HepG2 (cell line): Measurements from ENCODE around the gene PROM2. TPM values are rescaled to one million over a fixed set of nuclear protein-coding genes. Genes with fewer than 3 reads are reported as not detected.

Experiments used
- CENPT ChIP-seq: sonication (generic); formaldehyde crosslinking; IDR thresholded peaks from 2 replicates; pipeline ENCODE4 v1.8.0; 2022; ENCODE audit warnings: low read depth, mild to moderate bottlenecking, moderate library complexity, missing genetic modification reagents
- DPF2 ChIP-seq: sonication (generic); formaldehyde crosslinking; IDR thresholded peaks from 2 replicates; pipeline ENCODE4 v1.4.0; 2020; ENCODE audit warnings: mild to moderate bottlenecking, low read depth, missing genetic modification reagents, borderline replicate concordance
- EEA1 ChIP-seq: sonication (generic); formaldehyde crosslinking; IDR thresholded peaks from 2 replicates; pipeline ENCODE4 v1.5.1; 2020; ENCODE audit warnings: mild to moderate bottlenecking, missing genetic modification reagents, borderline replicate concordance
- HOXA3 ChIP-seq: sonication (generic); formaldehyde crosslinking; IDR thresholded peaks from 2 replicates; pipeline ENCODE4 v1.5.0; 2020; ENCODE audit warnings: missing genetic modification reagents
- KDM1A ChIP-seq: IDR thresholded peaks from 2 replicates; pipeline ENCODE4 v1.6.1; 2016; ENCODE audit warnings: missing compliant biosample characterization
- NFE2L1 ChIP-seq: sonication (generic); formaldehyde crosslinking; IDR thresholded peaks from 2 replicates; pipeline ENCODE4 v1.4.0; 2020; ENCODE audit warnings: missing genetic modification reagents, mild to moderate bottlenecking, borderline replicate concordance
- RFX1 ChIP-seq: fragments of 450-650 bp; IDR thresholded peaks from 2 replicates; pipeline ENCODE4 v1.6.1; 2017
- RXRA ChIP-seq: sonication (generic); formaldehyde crosslinking; IDR thresholded peaks from 2 replicates; pipeline ENCODE4 v1.5.1; 2020; ENCODE audit warnings: missing genetic modification reagents
- SAFB2 ChIP-seq: sonication (generic); formaldehyde crosslinking; IDR thresholded peaks from 2 replicates; pipeline ENCODE4 v1.5.1; 2020; ENCODE audit warnings: missing genetic modification reagents, low read depth, mild to moderate bottlenecking, borderline replicate concordance
- SKI ChIP-seq: fragments of 450-650 bp; IDR thresholded peaks from one replicate; pipeline ENCODE4 v1.6.1; 2018; ENCODE audit warnings: mild to moderate bottlenecking; ENCODE audit not compliant: partially characterized antibody
- SMAD3 ChIP-seq: sonication (generic); formaldehyde crosslinking; IDR thresholded peaks from 2 replicates; pipeline ENCODE4 v1.4.0; 2020; ENCODE audit warnings: missing genetic modification reagents
- SNRNP70 ChIP-seq: fragments of 200-400 bp; formaldehyde crosslinking; IDR thresholded peaks from 2 replicates; pipeline ENCODE4 v1.6.1; 2017; ENCODE audit warnings: mild to moderate bottlenecking, low read depth, low read length, moderate library complexity
- SRF ChIP-seq: IDR thresholded peaks from 2 replicates; pipeline ENCODE4 v1.6.1; 2011; ENCODE audit warnings: mild to moderate bottlenecking, low read depth, low read length, moderate library complexity
- ZFAT ChIP-seq: sonication (generic); formaldehyde crosslinking; conservative IDR thresholded peaks from 2 replicates; pipeline ENCODE4 v1.8.1; 2023; ENCODE audit warnings: missing genetic modification reagents, inconsistent platforms
- ZKSCAN5 ChIP-seq: sonication (generic); formaldehyde crosslinking; IDR thresholded peaks from 2 replicates; pipeline ENCODE4 v1.5.1; 2020; ENCODE audit warnings: mild to moderate bottlenecking, missing genetic modification reagents
- ZNF235 ChIP-seq: sonication (generic); formaldehyde crosslinking; IDR thresholded peaks from 2 replicates; pipeline ENCODE4 v1.8.1; 2023; ENCODE audit warnings: mild to moderate bottlenecking, missing genetic modification reagents, borderline replicate concordance
- ZNF567 ChIP-seq: sonication (generic); formaldehyde crosslinking; IDR thresholded peaks from 2 replicates; pipeline ENCODE4 v1.8.1; 2023; ENCODE audit warnings: mild to moderate bottlenecking, missing genetic modification reagents, borderline replicate concordance
- ZSCAN9 ChIP-seq: IDR thresholded peaks from 2 replicates; pipeline ENCODE4 v1.6.1; 2016; ENCODE audit warnings: borderline replicate concordance
- polyA plus RNA-seq, 8 experiments: library from polyadenylated mRNA; depleted of rRNA in 3 of 8; stranded (reverse) in 7 of 8; unstranded in 1 of 8; fragments of >200 nt; fragmentation: Illumina TruSeq in 4 of 8; extraction: Trizol in 4 of 8; gene quantifications; 2 replicates each; pipeline versions ENCODE4 v1.2.1 to v1.2.3, GENCODE V29; 2011 to 2016; ENCODE audit warnings: low read depth in 4 of 8, missing spikeins in 1 of 8, mixed read lengths in 1 of 8; ENCODE audit not compliant: insufficient read depth in 1 of 8
- total RNA-seq, 5 experiments: library from RNA; depleted of rRNA; stranded (reverse); fragments of >200 nt; fragmentation: Illumina TruSeq; extraction: Trizol; gene quantifications; 2 replicates each; pipeline ENCODE4 v1.2.3, GENCODE V29; 2016; ENCODE audit warnings: low read depth in 1 of 5
- TF ChIP-seq, protein P1 (sequence below): sonication (generic); formaldehyde crosslinking; IDR thresholded peaks from 2 replicates; pipeline ENCODE4 v1.9.0; 2021; ENCODE audit warnings: missing genetic modification reagents, mild to moderate bottlenecking, borderline replicate concordance
- TF ChIP-seq, protein P2 (sequence below), 2 experiments: IDR thresholded peaks; 2 replicates each; pipeline ENCODE4 v1.6.1; 2011 to 2012; ENCODE audit warnings: low read length in 2 of 2, borderline replicate concordance in 1 of 2, low read depth in 1 of 2, mild to moderate bottlenecking in 1 of 2, moderate library complexity in 1 of 2
- TF ChIP-seq, protein P3 (sequence below): IDR thresholded peaks from 2 replicates; pipeline ENCODE4 v1.6.1; 2018; ENCODE audit warnings: missing genetic modification reagents
- TF ChIP-seq, protein P4 (sequence below): sonication (generic); formaldehyde crosslinking; IDR thresholded peaks from 2 replicates; pipeline ENCODE4 v1.8.1; 2023; ENCODE audit warnings: mild to moderate bottlenecking, missing genetic modification reagents
- TF ChIP-seq, protein P5 (sequence below): sonication (generic); formaldehyde crosslinking; IDR thresholded peaks from 2 replicates; pipeline ENCODE4 v1.4.0; 2020; ENCODE audit warnings: missing genetic modification reagents; ENCODE audit errors: not compliant biosample characterization

The PROM2 gene
- total and polyA plus RNA-seq, 2 of the 13 experiments (the other 11 are each of a cell fraction or from before 2014, with no cell fraction given) = not detected

DNA sequence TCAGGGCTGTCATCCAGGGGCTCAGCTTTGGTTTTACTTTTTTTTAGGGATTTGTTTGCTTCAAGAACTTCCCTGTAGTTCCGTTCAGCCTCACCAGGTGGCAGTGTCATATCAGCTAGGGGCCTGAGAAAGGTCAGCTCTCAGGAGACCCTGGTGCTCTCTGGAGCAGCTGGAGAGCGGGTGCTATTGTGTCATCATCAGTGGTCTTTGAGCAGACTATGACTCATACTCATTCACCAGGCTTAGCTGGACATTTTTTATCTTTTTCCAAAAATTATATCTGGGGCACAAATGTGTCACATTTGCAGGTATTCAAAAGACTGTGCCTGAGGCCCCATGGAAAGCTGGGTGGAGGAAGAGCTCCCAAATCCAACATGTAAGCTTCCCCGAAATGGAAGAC is 42.5 kb upstream of the PROM2 start (continued):
- TF ChIP-seq, protein P1, sequence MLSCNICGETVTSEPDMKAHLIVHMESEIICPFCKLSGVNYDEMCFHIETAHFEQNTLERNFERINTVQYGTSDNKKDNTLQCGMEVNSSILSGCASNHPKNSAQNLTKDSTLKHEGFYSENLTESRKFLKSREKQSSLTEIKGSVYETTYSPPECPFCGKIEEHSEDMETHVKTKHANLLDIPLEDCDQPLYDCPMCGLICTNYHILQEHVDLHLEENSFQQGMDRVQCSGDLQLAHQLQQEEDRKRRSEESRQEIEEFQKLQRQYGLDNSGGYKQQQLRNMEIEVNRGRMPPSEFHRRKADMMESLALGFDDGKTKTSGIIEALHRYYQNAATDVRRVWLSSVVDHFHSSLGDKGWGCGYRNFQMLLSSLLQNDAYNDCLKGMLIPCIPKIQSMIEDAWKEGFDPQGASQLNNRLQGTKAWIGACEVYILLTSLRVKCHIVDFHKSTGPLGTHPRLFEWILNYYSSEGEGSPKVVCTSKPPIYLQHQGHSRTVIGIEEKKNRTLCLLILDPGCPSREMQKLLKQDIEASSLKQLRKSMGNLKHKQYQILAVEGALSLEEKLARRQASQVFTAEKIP (CRISPR knock-in tag) = no peak
- no peak for TF ChIP-seq RFX1
- no peak for TF ChIP-seq SNRNP70
- TF ChIP-seq DPF2 (CRISPR knock-in tag) = no peak
- TF ChIP-seq, protein P2, sequence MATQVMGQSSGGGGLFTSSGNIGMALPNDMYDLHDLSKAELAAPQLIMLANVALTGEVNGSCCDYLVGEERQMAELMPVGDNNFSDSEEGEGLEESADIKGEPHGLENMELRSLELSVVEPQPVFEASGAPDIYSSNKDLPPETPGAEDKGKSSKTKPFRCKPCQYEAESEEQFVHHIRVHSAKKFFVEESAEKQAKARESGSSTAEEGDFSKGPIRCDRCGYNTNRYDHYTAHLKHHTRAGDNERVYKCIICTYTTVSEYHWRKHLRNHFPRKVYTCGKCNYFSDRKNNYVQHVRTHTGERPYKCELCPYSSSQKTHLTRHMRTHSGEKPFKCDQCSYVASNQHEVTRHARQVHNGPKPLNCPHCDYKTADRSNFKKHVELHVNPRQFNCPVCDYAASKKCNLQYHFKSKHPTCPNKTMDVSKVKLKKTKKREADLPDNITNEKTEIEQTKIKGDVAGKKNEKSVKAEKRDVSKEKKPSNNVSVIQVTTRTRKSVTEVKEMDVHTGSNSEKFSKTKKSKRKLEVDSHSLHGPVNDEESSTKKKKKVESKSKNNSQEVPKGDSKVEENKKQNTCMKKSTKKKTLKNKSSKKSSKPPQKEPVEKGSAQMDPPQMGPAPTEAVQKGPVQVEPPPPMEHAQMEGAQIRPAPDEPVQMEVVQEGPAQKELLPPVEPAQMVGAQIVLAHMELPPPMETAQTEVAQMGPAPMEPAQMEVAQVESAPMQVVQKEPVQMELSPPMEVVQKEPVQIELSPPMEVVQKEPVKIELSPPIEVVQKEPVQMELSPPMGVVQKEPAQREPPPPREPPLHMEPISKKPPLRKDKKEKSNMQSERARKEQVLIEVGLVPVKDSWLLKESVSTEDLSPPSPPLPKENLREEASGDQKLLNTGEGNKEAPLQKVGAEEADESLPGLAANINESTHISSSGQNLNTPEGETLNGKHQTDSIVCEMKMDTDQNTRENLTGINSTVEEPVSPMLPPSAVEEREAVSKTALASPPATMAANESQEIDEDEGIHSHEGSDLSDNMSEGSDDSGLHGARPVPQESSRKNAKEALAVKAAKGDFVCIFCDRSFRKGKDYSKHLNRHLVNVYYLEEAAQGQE (IDR thresholded peaks at IDR 0.05; ENCODE audit: borderline replicate concordance in 1 of 2, low read depth in 1 of 2, low read length in 2 of 2) = no peak
- peak; percentile 23; the same call in 1 of the 2 replicates for TF ChIP-seq HOXA3
- no peak for TF ChIP-seq ZFAT (CRISPR knock-in tag)
- no peak for TF ChIP-seq KDM1A
- TF ChIP-seq, protein P3, sequence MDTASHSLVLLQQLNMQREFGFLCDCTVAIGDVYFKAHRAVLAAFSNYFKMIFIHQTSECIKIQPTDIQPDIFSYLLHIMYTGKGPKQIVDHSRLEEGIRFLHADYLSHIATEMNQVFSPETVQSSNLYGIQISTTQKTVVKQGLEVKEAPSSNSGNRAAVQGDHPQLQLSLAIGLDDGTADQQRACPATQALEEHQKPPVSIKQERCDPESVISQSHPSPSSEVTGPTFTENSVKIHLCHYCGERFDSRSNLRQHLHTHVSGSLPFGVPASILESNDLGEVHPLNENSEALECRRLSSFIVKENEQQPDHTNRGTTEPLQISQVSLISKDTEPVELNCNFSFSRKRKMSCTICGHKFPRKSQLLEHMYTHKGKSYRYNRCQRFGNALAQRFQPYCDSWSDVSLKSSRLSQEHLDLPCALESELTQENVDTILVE = peak; percentile 62; the same call in 1 of the 2 replicates
- TF ChIP-seq SAFB2 (CRISPR knock-in tag) = no peak
- TF ChIP-seq, protein P4, sequence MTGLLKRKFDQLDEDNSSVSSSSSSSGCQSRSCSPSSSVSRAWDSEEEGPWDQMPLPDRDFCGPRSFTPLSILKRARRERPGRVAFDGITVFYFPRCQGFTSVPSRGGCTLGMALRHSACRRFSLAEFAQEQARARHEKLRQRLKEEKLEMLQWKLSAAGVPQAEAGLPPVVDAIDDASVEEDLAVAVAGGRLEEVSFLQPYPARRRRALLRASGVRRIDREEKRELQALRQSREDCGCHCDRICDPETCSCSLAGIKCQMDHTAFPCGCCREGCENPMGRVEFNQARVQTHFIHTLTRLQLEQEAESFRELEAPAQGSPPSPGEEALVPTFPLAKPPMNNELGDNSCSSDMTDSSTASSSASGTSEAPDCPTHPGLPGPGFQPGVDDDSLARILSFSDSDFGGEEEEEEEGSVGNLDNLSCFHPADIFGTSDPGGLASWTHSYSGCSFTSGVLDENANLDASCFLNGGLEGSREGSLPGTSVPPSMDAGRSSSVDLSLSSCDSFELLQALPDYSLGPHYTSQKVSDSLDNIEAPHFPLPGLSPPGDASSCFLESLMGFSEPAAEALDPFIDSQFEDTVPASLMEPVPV (CRISPR knock-in tag) = no peak
- TF ChIP-seq RXRA (CRISPR knock-in tag) = no peak
- TF ChIP-seq, protein P5, sequence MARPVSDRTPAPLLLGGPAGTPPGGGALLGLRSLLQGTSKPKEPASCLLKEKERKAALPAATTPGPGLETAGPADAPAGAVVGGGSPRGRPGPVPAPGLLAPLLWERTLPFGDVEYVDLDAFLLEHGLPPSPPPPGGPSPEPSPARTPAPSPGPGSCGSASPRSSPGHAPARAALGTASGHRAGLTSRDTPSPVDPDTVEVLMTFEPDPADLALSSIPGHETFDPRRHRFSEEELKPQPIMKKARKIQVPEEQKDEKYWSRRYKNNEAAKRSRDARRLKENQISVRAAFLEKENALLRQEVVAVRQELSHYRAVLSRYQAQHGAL = no peak
- no peak for TF ChIP-seq EEA1 (CRISPR knock-in tag)
- TF ChIP-seq SMAD3 (CRISPR knock-in tag) = peak; percentile 78; the same call in 1 of the 2 replicates
- TF ChIP-seq ZNF567 = no peak
- peak; percentile 92 for TF ChIP-seq SKI
- no peak for TF ChIP-seq ZKSCAN5
- TF ChIP-seq ZSCAN9 (CRISPR knock-in tag) = 0 out of 2 replicates have a peak, but pooled peaks have one; percentile 20
- no peak for TF ChIP-seq ZNF235 (CRISPR knock-in tag)
- no peak for TF ChIP-seq SRF
- TF ChIP-seq NFE2L1 (CRISPR knock-in tag) = no peak
- TF ChIP-seq CENPT (CRISPR knock-in tag) = no peak
